ENCODE data around the gene AUTS2.
"Not testable (repeated sequence)": the region's sequence is repeated elsewhere in the genome, so short reads cannot be mapped to it uniquely, and the experiment has no call there.

AUTS2 gene

DNA sequence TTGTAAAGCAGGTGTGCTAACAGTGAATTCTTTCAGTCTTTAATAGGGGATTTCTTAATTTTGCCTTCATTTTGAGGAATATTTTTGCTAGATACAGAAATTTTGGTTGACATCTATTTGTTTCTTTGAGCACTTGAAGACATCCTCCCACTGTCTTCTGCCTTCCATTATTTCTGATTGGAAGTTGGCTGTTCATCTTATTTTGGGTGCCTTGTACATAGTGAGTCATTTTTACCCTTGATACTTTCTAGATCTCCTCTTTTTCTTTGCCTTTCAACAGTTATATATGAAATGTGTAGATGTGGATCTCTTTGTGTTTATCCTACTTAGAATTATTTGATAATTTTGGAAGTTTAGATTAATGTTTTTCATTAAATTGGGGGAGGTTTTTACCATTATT lies 631.0 kb downstream of the AUTS2 start:
- FAIRE-seq = no peak

DNA sequence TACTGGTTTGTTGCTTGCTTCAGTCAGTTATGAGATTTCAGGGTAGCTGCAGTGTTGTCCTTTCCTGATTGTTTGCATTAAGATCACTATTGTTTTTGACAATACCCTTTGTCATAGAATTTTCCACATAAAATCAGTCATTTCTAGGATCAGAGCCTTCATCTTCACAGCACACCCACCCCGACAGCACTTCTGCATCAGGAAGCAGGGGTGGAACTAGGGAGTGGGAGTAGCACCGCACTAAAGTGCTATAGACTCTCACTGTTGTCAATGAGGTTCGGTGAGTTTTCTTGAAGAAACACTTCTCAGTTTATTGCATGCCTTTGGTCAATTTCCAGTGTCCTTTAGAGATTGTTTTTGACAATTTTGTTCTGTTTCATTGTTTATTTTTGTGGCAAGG lies 632.5 kb downstream of the AUTS2 start:
- no peak for DNase-seq (ENCODE audit: extremely low spot score, insufficient read length, low read depth)
- no peak for FAIRE-seq

More for the DNA sequence above, 631.0 kb downstream of the AUTS2 start:
- DNase-seq (ENCODE audit: extremely low spot score, insufficient read length, low read depth) = no peak

DNA sequence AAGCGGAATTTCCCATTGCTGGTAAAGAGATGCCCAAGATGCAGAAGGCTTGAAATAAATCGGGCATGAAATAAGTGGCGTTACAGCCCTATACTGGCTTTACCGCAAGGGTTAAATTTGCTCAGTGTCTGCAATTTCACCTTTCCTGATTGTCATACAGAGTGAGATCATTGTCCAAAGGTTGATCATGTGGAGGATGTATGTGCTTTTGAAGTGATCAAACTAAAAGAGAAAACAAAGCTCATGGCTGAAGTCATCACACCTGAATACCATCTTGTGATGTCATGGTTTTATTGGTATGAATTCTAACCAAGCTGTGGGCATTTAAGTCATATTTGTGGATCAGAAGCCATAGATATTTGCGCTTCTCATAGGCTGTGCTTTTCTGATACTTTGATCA lies 635.5 kb downstream of the AUTS2 start:
- DNase-seq (ENCODE audit: extremely low spot score, insufficient read length, low read depth) = no peak
- no peak for FAIRE-seq

DNA sequence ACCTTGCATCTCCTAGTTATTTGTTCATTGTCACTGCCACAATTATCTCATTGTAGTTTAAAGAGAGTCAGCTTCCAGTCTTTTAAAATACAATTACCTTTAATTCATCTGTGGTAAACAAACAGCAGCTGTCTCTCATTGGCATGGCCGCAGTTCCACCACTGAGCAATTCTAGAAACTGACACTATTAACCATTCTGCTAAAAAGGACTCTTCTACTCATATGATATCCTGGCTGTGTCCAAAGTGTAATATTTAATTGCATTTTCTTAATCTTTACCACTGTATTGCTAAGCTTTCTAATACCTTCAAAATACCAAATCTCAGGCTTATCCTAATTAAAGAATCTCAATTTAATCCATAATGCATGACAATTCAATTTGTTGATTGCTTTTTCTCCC lies 639.0 kb downstream of the AUTS2 start:
- FAIRE-seq (no peak), DNase-seq (ENCODE audit: extremely low spot score, insufficient read length, low read depth) (no peak)

DNA sequence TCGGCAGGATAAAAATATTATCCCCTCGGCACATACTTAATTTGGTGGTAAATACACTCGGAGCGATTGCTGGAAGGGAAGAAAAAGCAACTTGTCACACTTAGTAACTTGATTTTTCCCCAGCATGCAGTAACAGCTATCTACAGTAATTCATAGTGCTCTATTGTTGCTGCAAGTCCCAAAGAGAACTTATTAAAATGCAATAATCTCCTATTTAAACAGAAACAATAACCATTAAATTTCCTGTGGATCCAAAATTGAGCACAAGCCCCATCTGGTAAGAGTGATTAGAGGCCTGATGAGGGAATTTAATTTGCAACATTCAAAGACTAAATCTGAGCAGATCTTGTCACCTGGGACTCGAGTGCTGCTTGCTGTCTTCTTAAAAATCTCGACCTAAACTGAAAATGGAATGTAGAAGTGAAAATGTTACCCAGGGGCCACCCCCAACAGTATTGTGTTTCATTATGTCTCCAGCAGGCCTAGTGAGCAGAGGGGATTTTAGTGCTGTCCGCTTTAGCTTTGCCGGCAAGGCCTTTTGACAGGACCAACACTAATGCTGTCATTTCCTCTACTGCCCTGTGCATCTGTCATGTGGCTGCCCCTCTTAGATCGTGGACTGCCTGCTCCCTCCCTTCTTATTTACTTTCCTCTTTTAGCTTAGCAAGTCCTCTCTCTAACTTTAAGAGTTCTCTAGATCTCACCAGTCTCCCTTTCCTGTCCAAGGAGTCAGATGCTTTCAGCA lies 639.7 kb downstream of the AUTS2 start:
- FAIRE-seq (peak; percentile 89), DNase-seq (ENCODE audit: extremely low spot score, insufficient read length, low read depth) (peak; percentile 14)

DNA sequence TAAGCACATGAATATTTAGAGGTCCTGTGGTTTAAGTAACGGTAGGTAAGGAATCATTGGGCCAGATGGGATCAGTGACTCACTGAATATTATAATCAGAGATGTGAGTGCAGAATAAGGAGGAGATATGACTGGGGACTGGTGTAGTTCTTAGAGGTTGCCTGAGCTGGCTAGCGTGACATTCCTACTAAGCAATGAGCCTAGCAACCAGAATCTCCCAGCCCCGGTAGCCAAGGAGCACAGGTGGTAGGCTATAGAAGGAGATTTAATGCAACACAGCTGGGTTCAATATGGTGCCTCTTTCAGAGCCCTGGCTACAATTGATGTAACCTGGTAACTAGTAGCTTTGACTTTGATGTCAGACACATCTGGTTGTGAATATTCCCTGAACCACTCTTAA lies 641.6 kb downstream of the AUTS2 start:
- DNase-seq (ENCODE audit: extremely low spot score, insufficient read length, low read depth) = no peak
- no peak for FAIRE-seq

DNA sequence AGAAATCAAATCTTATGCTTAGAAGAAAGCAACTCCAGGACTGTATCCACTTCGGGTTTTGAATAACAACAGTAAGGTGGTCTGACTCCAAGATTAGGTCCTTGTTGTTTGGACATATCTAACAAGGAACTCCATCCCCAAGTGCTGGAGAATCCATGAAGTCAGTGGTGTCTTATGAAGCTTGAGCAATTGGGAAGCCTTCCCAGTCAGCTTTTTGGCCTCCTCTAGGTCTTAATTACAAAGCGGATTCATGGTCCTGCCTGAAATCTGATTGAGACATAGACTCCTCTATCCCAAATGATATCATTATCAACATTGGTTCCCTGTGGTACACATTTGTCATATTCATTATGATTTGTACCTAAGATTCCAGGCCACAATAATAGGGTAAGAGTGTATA lies 642.6 kb downstream of the AUTS2 start:
- FAIRE-seq = no peak
- no peak for DNase-seq (ENCODE audit: extremely low spot score, insufficient read length, low read depth)

DNA sequence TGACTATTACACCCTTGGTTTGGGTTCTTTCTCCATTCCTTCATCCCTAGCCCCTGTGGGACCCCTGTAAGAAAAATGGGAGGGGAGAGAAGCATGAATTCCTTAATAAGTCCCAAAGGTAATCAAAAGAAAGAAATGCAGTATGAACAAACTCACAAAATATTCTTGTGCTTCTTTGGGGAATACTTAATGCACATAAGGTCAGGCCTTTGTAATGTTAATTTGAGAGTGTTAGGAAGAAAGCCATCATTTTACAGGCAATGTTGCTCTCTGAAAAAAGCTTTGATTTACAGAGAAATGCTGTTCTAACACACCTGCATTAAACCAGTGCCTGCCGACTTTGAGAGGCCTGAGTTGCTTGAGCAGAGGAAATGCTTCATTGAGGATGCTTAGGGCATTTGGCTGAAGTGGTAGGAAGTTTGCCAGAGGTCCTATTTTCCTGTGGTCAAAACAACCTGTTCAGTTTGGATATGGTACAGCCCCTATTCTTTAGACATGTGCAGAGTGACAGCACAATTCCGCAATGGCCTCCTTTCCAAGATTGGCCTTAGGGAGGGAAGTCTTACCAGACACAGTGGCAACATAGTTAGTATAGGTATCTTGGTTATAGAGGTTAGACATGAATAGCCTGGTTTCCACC lies 643.4 kb downstream of the AUTS2 start:
- no peak for FAIRE-seq

DNA sequence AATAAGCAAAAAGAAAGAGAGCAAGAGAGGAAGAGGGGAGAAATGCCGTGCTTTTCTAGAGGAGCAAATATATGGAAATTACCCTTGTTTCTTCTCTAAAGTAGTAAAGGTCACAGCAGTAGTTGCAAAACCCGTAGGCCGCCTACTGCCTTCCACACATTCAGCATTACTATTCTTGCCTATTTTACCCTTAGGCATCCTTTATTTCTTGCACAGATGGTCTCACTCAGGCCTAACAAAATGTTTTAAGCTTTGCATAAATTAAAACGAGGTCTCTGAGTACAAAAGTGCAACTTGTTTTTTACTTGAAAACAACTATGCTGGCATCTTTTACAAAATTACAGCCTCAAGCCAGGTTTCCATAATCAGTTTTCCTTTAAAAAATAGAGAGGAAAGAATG lies 644.6 kb downstream of the AUTS2 start:
- DNase-seq (ENCODE audit: extremely low spot score, insufficient read length, low read depth) (no peak), FAIRE-seq (no peak)

More for the DNA sequence above, 643.4 kb downstream of the AUTS2 start:
- DNase-seq (ENCODE audit: extremely low spot score, insufficient read length, low read depth) = no peak

DNA sequence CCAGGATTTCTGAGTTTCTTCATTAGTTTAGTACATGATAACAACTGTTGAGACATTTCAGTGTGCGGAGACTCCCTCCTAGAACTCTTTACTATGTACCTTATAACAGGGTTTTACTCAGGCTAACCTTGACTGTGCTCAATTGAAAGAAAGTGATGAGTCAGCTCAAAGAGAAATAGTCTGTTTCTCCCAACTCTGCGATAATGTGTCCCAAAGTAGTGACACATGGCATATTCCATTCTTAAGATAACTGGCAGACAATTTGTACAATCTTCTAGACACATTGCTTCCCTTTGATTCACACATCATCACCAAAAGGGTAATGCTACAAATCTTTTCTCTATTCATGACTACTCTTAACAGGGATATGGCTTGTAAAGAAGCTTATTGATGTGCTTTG lies 645.2 kb downstream of the AUTS2 start:
- DNase-seq (ENCODE audit: extremely low spot score, insufficient read length, low read depth) (no peak), FAIRE-seq (no peak)

DNA sequence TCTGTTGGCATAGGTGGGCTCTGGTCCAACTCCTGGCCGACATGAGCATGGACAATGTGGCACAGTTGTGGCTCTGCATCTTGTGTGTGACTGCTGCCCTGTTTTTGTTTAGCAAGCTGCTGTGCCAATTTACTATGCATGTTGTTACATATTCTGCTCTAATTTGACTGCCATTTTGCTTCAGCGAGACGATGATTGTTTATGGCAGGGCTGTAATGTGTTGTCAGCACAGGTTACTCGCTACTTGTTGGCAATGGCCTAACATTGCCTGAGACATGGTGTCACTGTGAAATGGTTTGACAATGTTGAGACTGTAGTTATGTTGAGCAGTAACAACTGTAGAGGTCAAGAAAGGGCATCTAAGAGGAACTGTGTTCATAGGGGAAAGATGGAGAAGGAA lies 659.6 kb downstream of the AUTS2 start:
- FAIRE-seq (no peak), DNase-seq (ENCODE audit: extremely low spot score, insufficient read length, low read depth) (no peak)

DNA sequence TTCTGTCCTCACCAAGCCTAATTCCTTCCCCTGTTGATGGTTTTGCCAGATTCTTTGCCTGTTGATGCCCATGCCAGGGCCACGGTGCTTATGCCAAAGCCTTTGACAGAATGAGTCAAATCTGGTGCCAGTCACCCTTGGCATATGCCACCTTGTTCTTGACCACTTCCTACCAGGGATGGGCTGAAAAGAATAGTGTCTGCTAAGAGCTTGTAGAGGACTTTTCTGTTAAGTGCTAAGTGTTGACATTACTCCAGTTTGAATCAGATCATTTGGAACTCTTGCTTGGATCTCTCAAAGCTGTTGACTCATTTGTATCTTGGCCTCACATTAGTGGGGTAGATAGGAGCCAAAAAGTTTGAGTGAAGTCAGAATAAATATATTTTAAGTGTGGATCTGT lies 661.2 kb downstream of the AUTS2 start:
- FAIRE-seq = no peak

DNA sequence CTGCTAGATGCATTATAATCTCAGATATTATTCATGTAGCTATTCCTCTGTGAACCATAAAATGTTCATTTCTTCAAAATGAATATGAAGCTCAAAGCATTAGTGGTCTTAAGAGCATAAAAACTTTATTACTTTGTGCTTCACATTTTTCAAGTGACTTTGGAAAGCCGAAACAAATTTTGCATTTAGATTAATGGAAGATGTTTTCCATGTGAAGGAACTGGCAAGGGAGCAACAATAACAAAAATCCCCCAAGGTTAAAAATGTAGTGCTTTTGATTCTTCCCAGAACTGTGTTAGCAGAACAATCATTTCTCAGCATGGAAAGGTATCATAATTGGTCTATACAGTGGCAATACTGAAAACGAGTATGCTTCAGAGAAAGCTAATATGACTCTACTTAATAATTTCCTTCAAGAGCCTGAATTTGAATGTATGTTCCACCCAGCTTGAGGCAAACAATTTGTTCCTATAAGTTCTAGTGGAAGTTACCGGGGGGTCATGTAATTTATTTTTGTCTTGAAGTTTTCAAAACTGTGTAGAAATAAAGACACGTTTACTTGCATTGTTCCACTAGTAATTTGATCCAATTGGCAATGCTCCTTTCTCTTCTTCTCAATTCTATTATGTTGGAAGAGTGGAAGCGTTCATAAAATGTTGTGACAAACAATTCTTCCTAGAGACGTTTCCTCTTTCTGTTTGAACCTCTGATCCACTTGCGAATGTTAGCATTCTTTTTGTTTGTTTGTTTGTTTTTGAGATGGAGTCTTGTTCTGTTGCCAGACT lies 665.4 kb downstream of the AUTS2 start:
- DNase-seq (ENCODE audit: extremely low spot score, insufficient read length, low read depth) (no peak), FAIRE-seq (no peak)

More for the DNA sequence above, 661.2 kb downstream of the AUTS2 start:
- DNase-seq (ENCODE audit: extremely low spot score, insufficient read length, low read depth) = no peak

DNA sequence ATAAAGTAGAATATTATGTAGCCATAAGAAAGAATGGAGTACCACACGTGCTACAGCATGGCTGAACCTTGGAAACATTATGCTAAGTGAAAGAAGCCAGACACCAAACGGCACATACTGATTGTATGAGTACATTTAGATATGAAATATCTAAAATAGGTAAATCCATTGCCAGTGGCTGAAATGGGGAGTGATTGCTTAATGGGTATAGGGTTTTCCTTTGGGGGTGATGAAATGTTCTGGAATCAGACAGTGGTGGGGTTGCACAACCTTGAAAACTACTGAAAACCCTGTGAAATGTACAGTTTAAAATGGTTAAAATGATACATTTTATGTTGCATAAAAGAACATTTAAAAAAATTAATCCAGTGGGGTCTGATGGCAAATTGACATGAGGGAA lies 667.9 kb downstream of the AUTS2 start:
- no peak for FAIRE-seq
- DNase-seq (ENCODE audit: extremely low spot score, insufficient read length, low read depth) = no peak

DNA sequence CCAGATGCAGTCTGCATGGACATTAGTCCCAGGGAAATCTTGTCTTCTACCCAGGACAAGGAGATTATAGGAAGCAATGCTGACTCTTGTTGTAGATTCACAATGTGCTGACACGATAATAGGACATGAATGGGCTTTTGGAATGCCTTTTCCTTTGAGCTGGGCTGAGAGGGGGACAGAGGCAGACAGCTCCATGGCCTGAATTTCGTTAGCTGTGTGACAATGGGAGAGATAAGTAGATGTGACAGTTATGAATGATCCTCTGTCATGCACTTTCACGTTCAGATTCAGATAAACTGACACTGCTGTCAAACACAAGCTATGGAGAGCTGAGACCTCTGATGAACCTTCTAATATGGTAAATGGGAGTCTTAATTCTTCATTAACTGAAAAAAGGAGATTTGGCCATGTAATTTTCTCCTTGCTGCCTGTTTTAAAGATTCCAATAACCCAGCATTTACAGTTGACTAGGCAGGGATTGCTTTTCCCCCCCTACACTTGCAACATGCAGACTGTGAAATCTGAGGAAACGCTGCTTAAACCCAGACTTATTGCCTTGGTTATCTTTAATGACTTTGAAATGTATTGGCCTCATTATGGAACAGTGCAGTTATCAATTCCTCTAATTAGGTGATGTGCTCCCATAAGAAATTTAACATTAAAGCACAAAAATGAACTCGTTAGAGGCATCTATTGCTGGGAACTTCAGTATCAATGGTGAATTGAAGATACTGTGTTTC lies 669.3 kb downstream of the AUTS2 start:
- no peak for DNase-seq (ENCODE audit: extremely low spot score, insufficient read length, low read depth)
- FAIRE-seq = no peak

DNA sequence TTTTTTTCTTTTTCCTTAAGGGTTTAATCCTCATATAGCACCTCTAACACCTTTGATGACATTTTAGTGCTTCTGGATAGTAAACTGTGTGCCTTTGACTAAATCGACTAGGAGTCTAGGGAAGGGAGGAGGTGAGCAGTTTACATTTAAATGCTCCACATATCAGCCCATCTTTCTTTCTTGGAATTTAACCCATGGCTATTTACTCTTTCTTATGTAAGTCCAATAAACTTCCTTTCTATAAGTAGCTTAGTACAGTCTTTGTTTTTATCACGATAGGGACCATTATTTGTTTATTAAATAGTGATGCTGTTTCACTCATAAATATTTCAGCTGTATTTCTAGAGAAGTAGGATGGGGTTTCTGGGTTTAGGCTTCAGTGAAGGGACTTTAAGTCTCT lies 669.9 kb downstream of the AUTS2 start:
- no peak for DNase-seq (ENCODE audit: extremely low spot score, insufficient read length, low read depth)
- FAIRE-seq = no peak

DNA sequence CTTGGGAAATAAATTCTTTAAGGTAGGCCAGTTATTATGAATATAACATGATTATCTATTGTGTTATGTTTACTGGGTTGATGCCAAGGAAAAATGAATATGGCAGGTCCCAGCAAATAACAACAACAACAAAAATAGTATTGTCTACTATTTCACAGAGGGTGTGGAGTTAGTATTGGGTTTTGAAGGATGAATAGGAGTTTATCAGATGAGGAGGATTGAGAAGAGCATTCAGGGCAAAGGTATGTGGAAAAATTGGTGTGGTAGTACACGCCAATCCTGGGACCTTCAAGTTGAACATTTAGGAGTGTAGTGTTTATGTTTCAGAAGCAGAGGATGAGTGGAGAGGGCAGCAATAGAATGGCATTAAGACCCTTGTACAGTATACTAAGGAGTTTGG lies 671.9 kb downstream of the AUTS2 start:
- no peak for FAIRE-seq
- DNase-seq (ENCODE audit: extremely low spot score, insufficient read length, low read depth) = no peak

DNA sequence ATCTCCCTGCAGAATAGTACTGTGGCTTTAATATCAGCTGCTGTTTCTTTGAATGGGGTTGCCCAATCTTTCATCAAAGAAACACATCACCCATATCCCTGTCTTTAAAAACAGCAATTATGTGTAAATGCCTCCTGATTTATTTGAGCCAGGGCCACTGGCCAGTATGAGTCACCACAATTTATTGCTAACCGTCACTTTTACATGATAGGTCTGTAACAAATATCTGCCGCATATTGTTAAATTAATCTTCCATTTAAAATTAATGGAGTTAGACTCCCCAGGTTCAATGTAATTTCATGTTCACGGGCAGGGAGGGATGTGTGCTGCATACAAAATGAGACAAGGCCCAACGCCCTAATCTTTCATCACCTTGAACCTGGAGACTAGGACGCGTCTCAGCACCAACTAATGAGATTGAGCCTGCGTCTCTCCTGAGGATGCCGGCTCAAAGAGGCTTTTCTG lies 673.4 kb downstream of the AUTS2 start:
- DNase-seq (ENCODE audit: extremely low spot score, insufficient read length, low read depth) (no peak), FAIRE-seq (no peak)

DNA sequence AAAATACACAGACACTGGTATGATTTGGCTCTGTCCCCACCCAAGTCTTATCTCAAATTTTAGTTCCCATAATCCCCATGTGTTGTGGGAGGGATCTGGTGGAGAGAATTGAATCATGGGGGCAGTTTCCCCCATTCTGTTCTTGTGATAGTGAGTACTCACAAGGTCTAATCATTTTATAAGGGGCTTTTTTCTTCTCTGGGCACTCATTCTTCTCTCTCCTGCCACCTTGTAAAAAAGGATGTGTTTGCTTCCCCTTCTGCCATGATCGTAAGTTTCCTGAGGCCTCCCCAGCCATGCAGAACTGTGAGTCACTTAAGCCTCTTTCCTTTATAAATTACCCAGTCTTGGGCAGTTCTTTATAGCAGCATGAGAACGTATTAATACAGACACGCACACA lies 677.3 kb downstream of the AUTS2 start:
- not testable (repeated sequence) for DNase-seq (ENCODE audit: extremely low spot score, insufficient read length, low read depth); FAIRE-seq

DNA sequence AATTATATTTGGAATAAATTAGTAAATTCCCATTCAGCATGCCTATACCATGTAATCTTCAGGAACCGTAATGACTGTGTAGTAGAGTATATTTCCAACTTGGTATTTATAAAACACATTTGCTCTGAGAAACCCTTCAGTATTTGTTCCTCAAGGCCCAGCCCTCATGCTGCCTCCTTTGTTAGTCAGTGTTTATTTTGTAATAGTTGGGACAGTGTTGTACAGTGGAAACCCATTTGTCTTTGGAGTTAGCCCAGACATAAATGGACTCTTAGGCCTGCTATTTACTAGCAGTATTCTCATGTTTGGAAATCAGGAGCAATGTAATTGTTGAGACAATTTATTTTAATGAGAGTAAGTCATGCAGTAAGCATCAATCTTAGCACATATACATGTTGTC lies 686.9 kb downstream of the AUTS2 start:
- FAIRE-seq = no peak
- DNase-seq (ENCODE audit: extremely low spot score, insufficient read length, low read depth) = no peak
